IPS-18c (cell line): ENCODE results near the gene ACTN4.

Experiments used
- H3K4me3 ChIP-seq: 2 replicates; pipeline ENCODE4 v1.7.0; 2013; ENCODE audit warnings: low read depth, mild to moderate bottlenecking, low read length, moderate library complexity; ENCODE audit not compliant: insufficient read depth
- H3K9me3 ChIP-seq: one replicate; pipeline ENCODE4 v1.6.1; 2013; ENCODE audit warnings: mild to moderate bottlenecking, low read length, moderate library complexity; ENCODE audit not compliant: control insufficient read depth, insufficient read depth

ACTN4 gene

DNA sequence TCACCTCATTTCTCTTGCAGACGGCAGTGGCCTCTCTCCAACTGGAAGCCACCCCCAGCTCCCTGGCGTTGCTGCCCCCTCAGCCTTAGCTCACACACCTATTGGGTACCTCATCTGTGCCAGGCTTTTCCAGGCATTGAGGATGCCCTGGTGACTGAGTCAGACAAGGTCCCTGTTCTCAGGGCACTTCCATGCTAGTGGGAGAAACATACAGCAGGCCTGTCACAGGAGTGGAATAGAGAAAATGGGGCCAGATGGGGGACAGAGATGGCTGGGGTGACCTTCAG is 62.9 kb downstream of the ACTN4 start:
- Histone ChIP-seq H3K9me3 (no peaks in the 10 kb centered on the region), H3K4me3 (no peak overlapping the region; the same call in 1 of the 2 replicates)

- Histone ChIP-seq H3K4me3 (no peak overlapping the region), H3K9me3 (no peaks in the 10 kb centered on the region)
Observed at GRCh38 chr19:38710928-38711725, 63.7 kb downstream of the ACTN4 start.

GRCh38 chr19:38711726-38712153 is 64.3 kb downstream of the ACTN4 start:
- H3K9me3 ChIP-seq, result no peaks in the 10 kb centered on the region
- H3K4me3 ChIP-seq, result no peak overlapping the region

DNA sequence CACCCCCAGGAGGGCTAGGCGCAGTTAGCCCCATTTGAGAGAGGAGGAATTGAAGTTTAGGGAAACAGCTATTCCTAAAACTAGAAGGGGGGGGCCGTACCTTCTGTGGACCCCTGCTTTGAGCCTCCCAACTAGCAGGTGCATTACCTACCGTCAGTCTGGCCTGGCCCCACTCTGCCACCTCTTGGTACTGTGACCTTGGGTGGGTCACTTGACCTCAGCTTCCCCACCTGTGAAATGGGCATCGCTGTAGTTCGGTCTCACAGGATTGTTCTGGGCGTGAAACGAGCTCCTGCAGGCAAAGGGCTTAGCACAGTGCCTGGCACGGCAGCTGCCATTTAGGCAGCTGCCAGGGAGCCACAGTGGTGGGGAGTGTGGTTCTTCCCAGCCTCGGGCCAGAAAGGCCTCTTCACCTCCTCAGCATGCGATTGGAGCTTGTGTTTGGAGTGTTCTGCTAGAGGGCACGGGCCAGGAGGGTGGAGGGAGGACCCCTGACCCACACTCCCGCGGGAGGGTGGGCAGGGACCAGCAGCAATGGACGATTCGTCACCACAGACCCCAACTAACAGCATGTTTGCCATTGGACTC is 64.8 kb downstream of the ACTN4 start:
- Histone ChIP-seq H3K4me3 (no peak overlapping the region), H3K9me3 (peaks cover 2% of the 10 kb centered on the region)

GRCh38 chr19:38713227-38713649 is 65.8 kb downstream of the ACTN4 start:
- no peak overlapping the region for H3K4me3 ChIP-seq
- H3K9me3 ChIP-seq, result peaks cover 2% of the 10 kb centered on the region

DNA sequence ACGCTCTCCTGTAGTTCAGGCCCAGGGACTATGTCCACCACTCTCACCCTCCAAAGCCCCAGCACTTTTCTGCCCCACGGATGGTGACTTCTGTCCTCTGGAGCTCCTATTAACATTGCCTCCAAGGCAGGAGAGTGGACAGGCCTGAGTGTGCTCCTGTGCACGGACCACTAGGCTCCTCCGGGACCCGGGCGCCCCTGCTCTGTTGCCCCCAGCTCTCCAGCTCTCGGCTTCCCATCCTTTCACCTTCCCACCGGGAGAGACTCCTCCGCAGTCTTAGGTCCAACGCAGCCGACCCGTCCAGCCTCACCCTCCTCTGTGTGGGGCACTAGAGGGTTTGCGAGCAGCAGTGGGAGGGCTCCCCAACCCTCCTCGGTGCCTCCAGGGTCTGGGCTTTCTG is 66.4 kb downstream of the ACTN4 start:
- H3K4me3 ChIP-seq, result no peak overlapping the region
- H3K9me3 ChIP-seq, result peaks cover 2% of the 10 kb centered on the region

- no peak overlapping the region for H3K4me3 ChIP-seq
- peaks cover 5% of the 10 kb centered on the region for H3K9me3 ChIP-seq
Observed at GRCh38 chr19:38714354-38714778, 66.9 kb downstream of the ACTN4 start.

DNA sequence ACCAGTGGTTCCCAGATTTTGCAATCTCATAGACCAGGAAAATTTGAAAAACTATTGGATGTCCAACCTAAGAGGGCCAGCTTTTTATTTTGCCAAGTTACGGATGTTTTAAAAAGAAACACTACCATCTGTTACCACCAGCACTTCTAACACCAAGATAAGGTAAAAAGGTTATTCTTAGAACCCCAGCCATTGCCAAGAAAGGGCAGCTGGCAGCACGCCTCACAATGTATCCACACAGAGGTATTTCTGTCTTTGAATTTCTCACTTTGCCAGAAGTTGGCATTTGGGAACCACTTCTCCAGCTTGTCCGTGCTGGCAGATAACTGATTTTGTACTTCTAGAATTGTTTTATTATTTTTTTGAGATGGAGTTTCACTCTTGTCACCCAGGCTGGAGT is 68.1 kb downstream of the ACTN4 start:
- H3K9me3 ChIP-seq, result peaks cover 5% of the 10 kb centered on the region
- H3K4me3 ChIP-seq, result no peak overlapping the region

- peaks cover 5% of the 10 kb centered on the region for H3K9me3 ChIP-seq
- no peak overlapping the region for H3K4me3 ChIP-seq
Observed at GRCh38 chr19:38717051-38717450, 69.6 kb downstream of the ACTN4 start.

- H3K9me3 ChIP-seq, result peaks cover 5% of the 10 kb centered on the region
Observed at GRCh38 chr19:38717855-38718254, 70.4 kb downstream of the ACTN4 start.

DNA sequence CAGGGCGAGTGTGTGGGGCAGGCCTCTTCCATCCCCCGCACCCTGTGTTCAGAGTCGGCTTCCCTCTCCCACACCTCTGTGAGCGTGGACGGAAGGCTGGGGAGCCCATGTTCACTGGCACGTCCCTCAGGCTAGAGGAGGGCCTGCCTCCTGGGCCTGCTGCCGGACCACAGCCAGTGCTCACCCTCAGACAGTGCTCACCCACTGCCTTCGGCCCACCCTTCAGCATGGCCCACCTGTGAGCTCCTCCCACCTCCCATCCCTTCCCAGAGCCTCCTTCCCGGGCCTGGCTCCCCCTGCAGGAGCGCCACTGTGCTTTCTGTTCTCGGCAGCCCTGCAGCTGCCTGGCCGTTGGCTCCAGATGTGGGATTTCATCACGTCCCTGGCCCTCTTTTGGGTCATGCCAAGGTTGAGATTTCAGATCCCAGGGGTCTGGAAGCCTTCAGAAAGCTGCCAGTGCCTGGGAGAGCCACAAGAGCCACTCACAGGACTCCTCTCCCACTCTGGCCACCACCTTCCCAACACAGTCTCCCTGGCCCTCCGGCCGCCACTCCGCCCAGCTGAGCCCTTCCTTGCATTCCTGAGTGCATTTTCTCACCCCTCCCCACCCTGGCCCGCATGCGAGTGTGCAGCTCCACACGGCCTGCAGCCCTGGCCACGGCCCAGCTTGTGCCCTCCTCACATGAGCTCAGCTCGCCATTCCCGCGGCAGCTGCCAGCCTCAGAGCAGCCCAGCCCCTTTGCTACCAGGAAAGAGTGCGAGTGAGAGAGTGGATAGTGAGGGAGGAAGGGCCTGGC is 71.5 kb downstream of the ACTN4 start:
- H3K4me3 ChIP-seq, result no peak overlapping the region; the same call in 1 of the 2 replicates
- H3K9me3 ChIP-seq, result peaks cover 5% of the 10 kb centered on the region

More at GRCh38 chr19:38717855-38718254, 70.4 kb downstream of the ACTN4 start:
- H3K4me3 ChIP-seq, result no peak overlapping the region

- H3K4me3 ChIP-seq, result no peak overlapping the region
Observed at GRCh38 chr19:38719761-38720558, 72.5 kb downstream of the ACTN4 start.

GRCh38 chr19:38720559-38721236 is 73.2 kb downstream of the ACTN4 start:
- Histone ChIP-seq H3K9me3 (peaks cover 5% of the 10 kb centered on the region), H3K4me3 (no peak overlapping the region)

More at GRCh38 chr19:38719761-38720558, 72.5 kb downstream of the ACTN4 start:
- peaks cover 5% of the 10 kb centered on the region for H3K9me3 ChIP-seq

- H3K9me3 ChIP-seq, result peaks cover 5% of the 10 kb centered on the region
- H3K4me3 ChIP-seq, result no peak overlapping the region
Observed at GRCh38 chr19:38721496-38721895, 74.0 kb downstream of the ACTN4 start.

DNA sequence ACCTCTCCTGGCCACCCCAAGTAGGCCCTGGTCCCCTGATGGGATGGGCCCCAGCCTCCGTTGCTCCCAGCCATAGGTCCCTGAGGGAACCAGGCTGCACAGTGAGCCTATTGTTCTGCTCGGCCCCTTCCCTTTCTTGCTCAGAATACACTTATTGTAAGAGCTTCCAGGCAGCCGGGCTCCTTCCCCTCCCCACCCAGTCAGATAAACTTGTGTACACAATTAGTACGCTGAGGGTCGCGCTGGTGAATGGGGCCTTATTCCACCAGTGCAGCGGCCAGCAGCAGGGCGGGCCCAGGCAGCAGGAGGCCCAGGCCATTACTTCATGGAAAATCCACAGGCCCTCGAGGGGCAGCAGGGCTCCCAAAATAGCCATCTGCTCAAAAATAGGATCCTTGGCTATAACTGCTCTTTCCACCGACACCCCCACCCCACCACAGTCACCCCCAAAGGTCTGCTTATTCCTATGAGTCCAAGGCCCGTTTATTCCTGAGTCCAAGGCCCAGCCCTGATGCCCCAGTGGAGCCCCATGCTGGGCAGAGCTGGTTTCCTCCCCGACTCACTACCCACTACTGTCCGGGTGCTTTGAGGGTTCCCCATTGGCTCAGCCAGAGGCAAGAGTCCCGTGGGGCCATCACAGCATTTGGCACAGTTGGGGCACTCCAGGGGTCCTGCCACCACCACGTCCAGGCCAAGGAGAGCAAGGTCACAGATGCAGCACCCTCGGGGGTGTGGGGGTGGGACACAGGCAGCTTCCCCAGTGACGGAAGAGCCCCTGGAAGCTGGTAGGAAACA is 74.7 kb downstream of the ACTN4 start:
- Histone ChIP-seq H3K9me3 (peaks cover 2% of the 10 kb centered on the region), H3K4me3 (no peak overlapping the region)
